A673 (cell line): ENCODE results near the gene IGF1R.

Experiments
- CTCF ChIP-seq: fragments of 300-800, 200-600 bp; sonication (generic); conservative IDR thresholded peaks from 2 replicates; pipeline ENCODE4 v1.5.1; 2017; ENCODE audit warnings: low read depth, mild to moderate bottlenecking, antibody characterized with exemption, low read length, moderate library complexity, mixed read lengths
- EZH2 ChIP-seq: fragments of 200-600 bp; sonication (generic); IDR thresholded peaks from 2 replicates; pipeline ENCODE4 v1.6.1; 2017; ENCODE audit warnings: borderline replicate concordance, low read depth, mild to moderate bottlenecking, mixed read lengths, antibody characterized with exemption, low read length; ENCODE audit not compliant: poor library complexity, severe bottlenecking

- TF ChIP-seq CTCF (no peak), EZH2 (no peak)
Observed at GRCh38 chr15:98787936-98788757, 139.8 kb downstream of the IGF1R start.
